Ishikawa (cell line): ENCODE measurements around the gene RELN.

Experiments
- EGR1 ChIP-seq: IDR thresholded peaks from 2 replicates; pipeline ENCODE4 v1.6.1; 2012
- TF ChIP-seq, protein P1 (sequence below): IDR thresholded peaks from 2 replicates; pipeline ENCODE4 v1.6.1; 2012; ENCODE audit warnings: low read depth, mild to moderate bottlenecking

DNA sequence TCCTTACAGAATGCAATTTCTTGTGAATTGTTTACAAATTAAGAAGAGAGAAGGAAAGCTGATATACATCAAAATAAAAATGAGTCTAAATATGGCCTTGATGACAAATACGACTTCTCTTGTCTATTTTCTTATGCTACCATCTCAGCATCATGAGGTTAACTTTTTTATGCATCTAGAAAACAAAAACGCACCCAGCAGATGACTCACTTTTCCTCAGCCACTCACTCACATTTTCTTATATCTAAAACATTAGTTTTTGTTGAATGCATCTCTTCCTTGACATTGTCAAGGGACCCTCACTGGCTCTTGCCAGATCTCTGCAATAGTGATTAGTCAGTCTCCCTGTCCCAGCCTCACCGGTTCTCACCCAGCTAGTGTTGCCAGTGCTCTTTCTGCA, 287.0 kb downstream of the RELN start:
- TF ChIP-seq, protein P1, sequence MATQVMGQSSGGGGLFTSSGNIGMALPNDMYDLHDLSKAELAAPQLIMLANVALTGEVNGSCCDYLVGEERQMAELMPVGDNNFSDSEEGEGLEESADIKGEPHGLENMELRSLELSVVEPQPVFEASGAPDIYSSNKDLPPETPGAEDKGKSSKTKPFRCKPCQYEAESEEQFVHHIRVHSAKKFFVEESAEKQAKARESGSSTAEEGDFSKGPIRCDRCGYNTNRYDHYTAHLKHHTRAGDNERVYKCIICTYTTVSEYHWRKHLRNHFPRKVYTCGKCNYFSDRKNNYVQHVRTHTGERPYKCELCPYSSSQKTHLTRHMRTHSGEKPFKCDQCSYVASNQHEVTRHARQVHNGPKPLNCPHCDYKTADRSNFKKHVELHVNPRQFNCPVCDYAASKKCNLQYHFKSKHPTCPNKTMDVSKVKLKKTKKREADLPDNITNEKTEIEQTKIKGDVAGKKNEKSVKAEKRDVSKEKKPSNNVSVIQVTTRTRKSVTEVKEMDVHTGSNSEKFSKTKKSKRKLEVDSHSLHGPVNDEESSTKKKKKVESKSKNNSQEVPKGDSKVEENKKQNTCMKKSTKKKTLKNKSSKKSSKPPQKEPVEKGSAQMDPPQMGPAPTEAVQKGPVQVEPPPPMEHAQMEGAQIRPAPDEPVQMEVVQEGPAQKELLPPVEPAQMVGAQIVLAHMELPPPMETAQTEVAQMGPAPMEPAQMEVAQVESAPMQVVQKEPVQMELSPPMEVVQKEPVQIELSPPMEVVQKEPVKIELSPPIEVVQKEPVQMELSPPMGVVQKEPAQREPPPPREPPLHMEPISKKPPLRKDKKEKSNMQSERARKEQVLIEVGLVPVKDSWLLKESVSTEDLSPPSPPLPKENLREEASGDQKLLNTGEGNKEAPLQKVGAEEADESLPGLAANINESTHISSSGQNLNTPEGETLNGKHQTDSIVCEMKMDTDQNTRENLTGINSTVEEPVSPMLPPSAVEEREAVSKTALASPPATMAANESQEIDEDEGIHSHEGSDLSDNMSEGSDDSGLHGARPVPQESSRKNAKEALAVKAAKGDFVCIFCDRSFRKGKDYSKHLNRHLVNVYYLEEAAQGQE = no peak
- no peak for TF ChIP-seq EGR1
